ENCODE data around the gene ATP8A1.

ATP8A1 gene

DNA sequence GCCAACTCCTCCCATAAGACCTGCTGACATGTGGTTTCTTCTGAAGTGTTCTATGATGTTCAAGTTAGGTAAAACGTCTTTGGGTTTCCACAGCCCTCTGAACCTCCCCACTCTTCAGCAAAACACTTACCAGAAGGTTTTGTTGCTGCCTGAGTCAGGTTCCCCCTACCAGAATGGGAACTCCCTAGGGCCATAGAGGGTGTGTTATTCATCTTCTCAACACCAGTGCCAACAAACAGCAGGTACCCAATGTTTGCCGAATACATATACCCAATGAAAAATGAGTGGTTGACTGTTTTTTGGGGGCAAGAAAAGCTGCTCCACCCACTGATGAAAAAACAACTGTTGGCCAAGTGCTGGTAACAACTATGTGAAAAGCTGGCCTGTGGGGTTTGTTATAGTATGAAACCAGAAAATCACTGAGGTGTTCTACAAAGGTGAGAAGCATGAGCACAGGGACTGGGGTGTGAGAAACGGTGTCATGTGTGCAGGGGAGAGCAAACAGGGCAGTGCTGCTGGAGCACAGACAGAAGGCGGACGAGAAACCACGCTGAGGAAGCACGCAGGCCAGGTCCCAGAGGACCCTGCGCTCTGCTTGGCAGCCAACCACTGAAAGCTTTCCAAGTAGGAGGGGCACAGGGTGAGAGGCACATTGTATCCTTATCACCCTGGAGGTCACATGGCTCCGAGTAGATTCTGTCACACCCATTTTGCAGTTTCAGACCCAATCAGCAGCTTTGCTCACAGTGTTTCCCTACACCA lies 28.8 kb downstream of the ATP8A1 start:
- Histone ChIP-seq H3K4me3 (no peak overlapping the region), H3K9me3 (no peaks in the 10 kb centered on the region), H3K36me3 (replicated peaks) (peaks cover 3% of the 10 kb centered on the region; the same call in 1 of the 2 replicates), H3K27me3 (ENCODE audit: low read depth) (no peaks in the 10 kb centered on the region), H3K4me1 (peaks cover 8% of the 10 kb centered on the region)
- DNase-seq (ENCODE audit: low spot score in 2 of 2): no peak
- in situ Hi-C loops (cut with MboI; ENCODE audit: low sequenced_read_pairs): no loop called here

DNA sequence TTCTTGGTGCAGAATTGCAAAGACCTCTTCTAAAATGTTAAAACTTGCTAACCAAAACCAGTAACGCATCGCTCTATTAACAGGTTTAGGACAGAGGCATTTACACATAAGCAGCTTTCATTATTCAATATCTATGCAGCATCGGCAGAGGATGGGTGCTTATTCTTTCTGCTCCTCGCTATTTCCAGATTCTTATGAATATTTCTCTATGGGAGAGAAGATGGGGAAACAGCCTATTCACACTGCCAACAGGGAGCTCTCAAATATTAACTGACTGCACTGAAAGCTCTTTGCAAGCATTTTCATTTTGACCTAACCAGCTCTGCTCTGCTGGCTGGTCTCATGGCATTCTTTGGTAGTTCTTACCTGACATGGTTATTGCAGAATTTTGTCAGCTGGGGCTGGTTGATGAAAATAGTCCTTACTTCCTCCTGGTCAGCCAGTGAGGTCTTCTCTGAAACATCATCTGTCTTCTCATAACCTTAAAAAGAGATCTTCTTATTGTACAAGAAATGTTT lies 30.2 kb downstream of the ATP8A1 start:
- Histone ChIP-seq H3K27me3 (ENCODE audit: low read depth) (no peaks in the 10 kb centered on the region), H3K4me1 (peaks cover 8% of the 10 kb centered on the region), H3K4me3 (no peak overlapping the region), H3K36me3 (replicated peaks) (peaks cover 3% of the 10 kb centered on the region; the same call in 1 of the 2 replicates), H3K9me3 (no peaks in the 10 kb centered on the region)
- in situ Hi-C loops (cut with MboI; ENCODE audit: low sequenced_read_pairs): no loop called here
- DNase-seq (ENCODE audit: low spot score in 2 of 2): no peak

DNA sequence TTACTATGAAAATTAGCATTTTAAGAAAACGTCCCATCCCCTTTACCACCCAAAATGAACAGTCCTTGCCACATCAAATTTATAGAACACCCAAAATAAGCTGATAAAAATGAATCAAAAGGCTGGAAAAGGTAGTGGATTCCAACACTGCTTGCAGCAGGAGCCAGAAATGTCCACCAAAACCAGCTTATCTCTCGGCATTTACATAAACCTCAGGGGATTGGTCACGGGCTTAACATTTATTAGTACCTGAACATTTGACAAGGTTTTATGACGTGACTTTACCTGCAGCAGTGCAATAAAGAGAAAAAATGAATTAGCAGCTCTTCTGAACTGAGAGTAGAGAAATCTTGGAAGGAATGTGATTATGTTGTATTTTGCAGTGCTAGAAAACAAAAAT lies 31.6 kb downstream of the ATP8A1 start:
- no peaks in the 10 kb centered on the region for H3K27me3 ChIP-seq (ENCODE audit: low read depth)
- peaks cover 3% of the 10 kb centered on the region; the same call in 1 of the 2 replicates for H3K36me3 ChIP-seq (replicated peaks)
- no peak overlapping the region for H3K4me3 ChIP-seq
- H3K9me3 ChIP-seq: no peaks in the 10 kb centered on the region
- H3K4me1 ChIP-seq: peaks cover 8% of the 10 kb centered on the region
- in situ Hi-C loops (cut with MboI; ENCODE audit: low sequenced_read_pairs): no loop called here
- no peak for DNase-seq (ENCODE audit: low spot score in 2 of 2)

DNA sequence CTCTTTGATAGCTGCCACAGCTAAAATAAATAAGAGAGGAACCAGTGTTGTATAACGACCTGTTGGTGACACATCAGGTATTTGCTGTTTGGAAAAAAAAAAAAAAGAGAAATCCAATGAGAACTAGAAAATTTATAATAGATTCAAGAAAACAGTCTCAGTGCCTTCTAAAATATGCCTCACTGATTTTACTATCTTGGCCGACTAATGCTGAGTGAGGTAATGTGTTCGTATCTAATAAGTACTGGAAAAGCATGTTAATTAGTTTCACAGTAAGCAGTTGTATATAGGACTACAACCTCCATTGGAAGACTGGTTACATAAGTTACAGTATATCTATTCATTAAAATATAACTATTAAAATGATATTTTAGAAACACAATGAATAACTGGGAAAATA lies 32.4 kb downstream of the ATP8A1 start:
- no peak overlapping the region for H3K4me3 ChIP-seq
- peaks cover 8% of the 10 kb centered on the region for H3K4me1 ChIP-seq
- H3K36me3 ChIP-seq (replicated peaks): peaks cover 3% of the 10 kb centered on the region; the same call in 1 of the 2 replicates
- in situ Hi-C loops (cut with MboI; ENCODE audit: low sequenced_read_pairs): no loop called here
- H3K9me3 ChIP-seq: no peaks in the 10 kb centered on the region
- H3K27me3 ChIP-seq (ENCODE audit: low read depth): no peaks in the 10 kb centered on the region
- no peak for DNase-seq (ENCODE audit: low spot score in 2 of 2)

GRCh38 chr4:42618023-42618422 lies 38.9 kb downstream of the ATP8A1 start:
- Histone ChIP-seq H3K4me3 (no peak overlapping the region), H3K36me3 (replicated peaks) (no peaks in the 10 kb centered on the region), H3K9me3 (no peaks in the 10 kb centered on the region), H3K4me1 (no peaks in the 10 kb centered on the region), H3K27me3 (ENCODE audit: low read depth) (no peaks in the 10 kb centered on the region)
- in situ Hi-C loops (cut with MboI; ENCODE audit: low sequenced_read_pairs): no loop called here
- DNase-seq (ENCODE audit: low spot score in 2 of 2): no peak

- Histone ChIP-seq H3K9me3 (no peaks in the 10 kb centered on the region), H3K36me3 (replicated peaks) (no peaks in the 10 kb centered on the region), H3K4me3 (no peak overlapping the region), H3K27me3 (ENCODE audit: low read depth) (no peaks in the 10 kb centered on the region), H3K4me1 (no peaks in the 10 kb centered on the region)
- in situ Hi-C loops (cut with MboI; ENCODE audit: low sequenced_read_pairs): no loop called here
- DNase-seq (ENCODE audit: low spot score in 2 of 2): no peak
These were observed 39.9 kb downstream of the ATP8A1 start for GRCh38 chr4:42617030-42617429.

DNA sequence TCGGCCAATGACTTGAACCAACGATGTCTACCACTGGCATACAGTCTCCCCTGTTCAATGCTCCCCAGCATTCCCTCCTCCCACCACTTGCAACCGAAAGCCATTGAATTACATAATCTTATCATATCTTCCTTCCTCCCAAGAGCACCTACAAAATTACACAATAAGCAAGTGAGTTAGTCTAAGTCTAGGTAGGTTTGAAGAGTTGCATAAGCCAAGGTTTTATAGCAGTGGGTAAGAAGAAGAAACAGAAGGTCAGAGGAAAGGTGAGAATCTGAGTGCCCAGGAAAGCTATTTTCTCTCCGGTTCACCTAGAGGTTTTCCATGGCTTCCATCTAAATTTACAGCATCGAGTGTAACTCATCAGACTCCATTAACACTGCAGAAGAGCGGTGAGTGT lies 40.3 kb downstream of the ATP8A1 start:
- no peak overlapping the region for H3K4me3 ChIP-seq
- H3K36me3 ChIP-seq (replicated peaks): no peaks in the 10 kb centered on the region
- no peaks in the 10 kb centered on the region for H3K27me3 ChIP-seq (ENCODE audit: low read depth)
- no peaks in the 10 kb centered on the region for H3K4me1 ChIP-seq
- DNase-seq (ENCODE audit: low spot score in 2 of 2): no peak
- H3K9me3 ChIP-seq: no peaks in the 10 kb centered on the region
- in situ Hi-C loops (cut with MboI; ENCODE audit: low sequenced_read_pairs): no loop called here

GRCh38 chr4:42615131-42615763 lies 41.7 kb downstream of the ATP8A1 start:
- Histone ChIP-seq H3K4me3 (no peak overlapping the region), H3K27me3 (ENCODE audit: low read depth) (no peaks in the 10 kb centered on the region), H3K9me3 (no peaks in the 10 kb centered on the region), H3K36me3 (replicated peaks) (no peaks in the 10 kb centered on the region), H3K4me1 (no peaks in the 10 kb centered on the region)
- no peak for DNase-seq (ENCODE audit: low spot score in 2 of 2)
- in situ Hi-C loops (cut with MboI; ENCODE audit: low sequenced_read_pairs): no loop called here

DNA sequence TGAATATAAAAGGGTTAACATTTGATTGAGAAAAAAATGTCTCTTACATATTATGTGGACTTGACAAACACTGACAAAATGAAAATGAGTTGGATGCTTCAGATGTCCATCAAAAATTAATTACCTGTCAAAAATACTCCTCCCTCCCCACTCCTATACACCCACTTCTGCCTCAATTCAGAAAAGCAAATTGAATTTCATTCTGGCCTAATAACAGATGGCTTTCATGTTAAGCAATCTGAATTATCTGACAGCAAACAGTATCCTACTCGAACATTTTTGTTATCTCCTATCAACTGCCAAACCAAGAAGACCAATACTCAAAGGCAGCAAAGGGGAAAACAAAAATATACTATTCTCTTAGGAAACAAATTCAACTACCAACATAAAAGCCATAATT lies 44.0 kb downstream of the ATP8A1 start:
- Histone ChIP-seq H3K4me1 (no peaks in the 10 kb centered on the region), H3K4me3 (no peak overlapping the region), H3K9me3 (no peaks in the 10 kb centered on the region), H3K27me3 (ENCODE audit: low read depth) (no peaks in the 10 kb centered on the region), H3K36me3 (replicated peaks) (no peaks in the 10 kb centered on the region)
- no peak for DNase-seq (ENCODE audit: low spot score in 2 of 2)
- in situ Hi-C loops (cut with MboI; ENCODE audit: low sequenced_read_pairs): no loop called here

GRCh38 chr4:42610941-42611340 lies 46.0 kb downstream of the ATP8A1 start:
- no peak for DNase-seq (ENCODE audit: low spot score in 2 of 2)
- in situ Hi-C loops (cut with MboI; ENCODE audit: low sequenced_read_pairs): no loop called here
- H3K36me3 ChIP-seq (replicated peaks): no peaks in the 10 kb centered on the region
- H3K4me3 ChIP-seq: no peak overlapping the region
- no peaks in the 10 kb centered on the region for H3K27me3 ChIP-seq (ENCODE audit: low read depth)
- no peaks in the 10 kb centered on the region for H3K9me3 ChIP-seq
- H3K4me1 ChIP-seq: no peaks in the 10 kb centered on the region

GRCh38 chr4:42609051-42609450 lies 47.9 kb downstream of the ATP8A1 start:
- no peaks in the 10 kb centered on the region for H3K36me3 ChIP-seq (replicated peaks)
- in situ Hi-C loops (cut with MboI; ENCODE audit: low sequenced_read_pairs): no loop called here
- no peaks in the 10 kb centered on the region for H3K9me3 ChIP-seq
- no peaks in the 10 kb centered on the region for H3K27me3 ChIP-seq (ENCODE audit: low read depth)
- DNase-seq (ENCODE audit: low spot score in 2 of 2): no peak
- no peak overlapping the region for H3K4me3 ChIP-seq
- H3K4me1 ChIP-seq: peaks cover 13% of the 10 kb centered on the region

DNA sequence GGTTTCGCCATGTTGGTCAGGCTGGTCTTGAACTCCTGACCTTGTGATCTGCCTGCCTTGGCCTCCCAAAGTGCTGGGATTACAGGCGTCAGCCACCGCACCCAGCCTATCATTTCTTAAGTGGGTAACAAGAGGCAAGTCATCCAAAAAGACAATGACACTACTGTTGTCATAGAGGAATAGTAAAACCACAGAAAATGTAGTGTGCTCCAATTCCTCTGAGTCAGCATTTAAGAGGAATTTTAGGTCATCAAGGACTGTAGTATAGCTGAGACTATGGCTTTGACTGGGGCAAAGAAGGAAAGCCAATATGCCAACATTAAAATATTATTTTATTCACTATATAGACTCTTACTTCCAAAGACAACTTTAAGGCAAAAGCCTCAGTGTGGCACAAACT lies 48.4 kb downstream of the ATP8A1 start:
- Histone ChIP-seq H3K27me3 (ENCODE audit: low read depth) (no peaks in the 10 kb centered on the region), H3K4me1 (peaks cover 17% of the 10 kb centered on the region), H3K36me3 (replicated peaks) (no peaks in the 10 kb centered on the region), H3K9me3 (no peaks in the 10 kb centered on the region), H3K4me3 (no peak overlapping the region)
- in situ Hi-C loops (cut with MboI; ENCODE audit: low sequenced_read_pairs): no loop called here
- DNase-seq (ENCODE audit: low spot score in 2 of 2): no peak

DNA sequence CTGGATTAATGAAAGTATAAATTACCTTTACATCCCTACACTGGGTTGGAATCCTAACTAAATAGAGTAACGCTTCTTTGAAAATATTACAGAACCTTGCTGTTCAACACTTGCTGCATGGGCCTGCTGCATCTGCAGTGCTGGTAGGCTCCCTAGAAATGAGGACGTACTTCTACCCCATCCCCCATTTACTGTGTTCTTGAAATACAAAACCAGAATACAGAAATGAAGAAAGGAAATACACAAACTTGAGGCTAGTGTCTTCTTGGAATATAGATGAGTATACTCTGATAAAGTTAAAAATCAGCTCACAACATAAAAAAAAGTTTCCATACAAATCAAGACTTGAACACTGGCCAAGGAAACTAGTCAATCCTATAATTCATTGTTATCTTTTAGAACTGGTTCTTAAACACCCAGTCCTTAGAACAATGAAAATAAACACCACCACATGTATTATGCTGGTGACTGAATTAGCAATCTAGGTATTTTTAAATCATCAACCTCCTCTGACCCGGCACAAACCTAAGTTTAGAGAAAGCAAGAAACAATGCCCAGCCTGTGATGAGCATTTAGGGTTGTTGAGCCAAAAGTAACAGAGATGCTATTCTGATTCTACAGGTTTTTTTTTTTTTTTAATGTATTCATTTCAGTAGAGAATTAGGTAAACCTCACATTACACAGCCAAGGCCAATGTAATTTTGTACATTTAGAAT lies 49.7 kb downstream of the ATP8A1 start:
- Histone ChIP-seq H3K4me1 (peaks cover 17% of the 10 kb centered on the region), H3K9me3 (no peaks in the 10 kb centered on the region), H3K27me3 (ENCODE audit: low read depth) (no peaks in the 10 kb centered on the region), H3K36me3 (replicated peaks) (no peaks in the 10 kb centered on the region), H3K4me3 (no peak overlapping the region)
- no peak for DNase-seq (ENCODE audit: low spot score in 2 of 2)
- in situ Hi-C loops (cut with MboI; ENCODE audit: low sequenced_read_pairs): no loop called here

DNA sequence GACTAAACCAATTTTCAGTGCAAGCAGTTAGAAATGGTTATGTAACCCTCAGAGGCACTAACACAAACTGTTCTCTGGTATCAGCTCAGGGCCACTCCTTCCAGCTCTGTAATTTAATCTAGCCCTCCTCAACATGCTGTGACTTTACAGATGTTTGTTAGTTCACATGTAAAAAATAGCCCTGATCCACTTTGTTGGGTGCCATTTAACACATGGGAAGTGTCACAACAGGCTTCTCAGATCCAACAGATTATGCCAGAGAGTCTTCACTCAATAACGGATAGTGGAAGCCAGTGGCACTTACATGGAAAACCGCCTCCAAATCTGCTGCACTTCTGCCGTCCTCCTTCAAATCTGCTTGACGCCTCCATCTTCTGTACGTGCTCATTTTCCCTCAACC lies 51.6 kb downstream of the ATP8A1 start:
- H3K27me3 ChIP-seq (ENCODE audit: low read depth): no peaks in the 10 kb centered on the region
- no peak overlapping the region for H3K4me3 ChIP-seq
- H3K36me3 ChIP-seq (replicated peaks): no peaks in the 10 kb centered on the region
- H3K4me1 ChIP-seq: peaks cover 17% of the 10 kb centered on the region
- in situ Hi-C loops (cut with MboI; ENCODE audit: low sequenced_read_pairs): no loop called here
- no peak for DNase-seq (ENCODE audit: low spot score in 2 of 2)
- H3K9me3 ChIP-seq: no peaks in the 10 kb centered on the region
